SK-N-SH treated with all-trans-retinoic acid at 6 μM for 48 hours (cell line): ENCODE data around the gene TLE4.

Experiments
- ATAC-seq: fragments of 200-7000 bp; cut with Tn5 transposase; 3 replicates; pipeline ENCODE4 v1.9.1; 2020; ENCODE audit warnings: mild to moderate bottlenecking, moderate library complexity
- ARNTL ChIP-seq: fragments of 450-650 bp; formaldehyde crosslinking; IDR thresholded peaks from 2 replicates; pipeline ENCODE4 v1.5.0; 2020; ENCODE audit warnings: low read depth, mild to moderate bottlenecking, moderate library complexity, borderline replicate concordance
- BACH2 ChIP-seq: fragments of 250-450 bp; sonication (Bioruptor Pico); IDR thresholded peaks from 2 replicates; pipeline ENCODE4 v1.9.0; 2021; ENCODE audit warnings: mild to moderate bottlenecking, borderline replicate concordance
- CSDC2 ChIP-seq: fragments of 250-450 bp; sonication (Bioruptor Pico); IDR thresholded peaks from 2 replicates; pipeline ENCODE4 v1.5.0; 2020; ENCODE audit warnings: mild to moderate bottlenecking, moderate library complexity
- ESRRG ChIP-seq: fragments of 250-450 bp; sonication (Bioruptor Pico); IDR thresholded peaks from 2 replicates; pipeline ENCODE4 v1.6.1; 2021; ENCODE audit warnings: mild to moderate bottlenecking
- GLIS3 ChIP-seq: fragments of 250-450 bp; sonication (Bioruptor Pico); IDR thresholded peaks from 2 replicates; pipeline ENCODE4 v1.5.0; 2020; ENCODE audit warnings: mild to moderate bottlenecking, moderate library complexity
- ISL1 ChIP-seq: fragments of 250-450 bp; sonication (Bioruptor Pico); IDR thresholded peaks from 2 replicates; pipeline ENCODE4 v2.1.2; 2022; ENCODE audit warnings: mild to moderate bottlenecking, moderate library complexity
- OSR1 ChIP-seq: fragments of 250-450 bp; sonication (Bioruptor Pico); IDR thresholded peaks from 2 replicates; pipeline ENCODE4 v1.8.0; 2022; ENCODE audit warnings: moderate library complexity, mild to moderate bottlenecking, inconsistent platforms
- POU6F1 ChIP-seq: fragments of 250-450 bp; sonication (Bioruptor Pico); IDR thresholded peaks from 2 replicates; pipeline ENCODE4 v1.8.0; 2021; ENCODE audit warnings: low read depth, mild to moderate bottlenecking, moderate library complexity, borderline replicate concordance
- PPARA ChIP-seq: fragments of 250-450 bp; sonication (Bioruptor Pico); IDR thresholded peaks from 2 replicates; pipeline ENCODE4 v1.5.0; 2020; ENCODE audit warnings: mild to moderate bottlenecking, borderline replicate concordance
- SNAI2 ChIP-seq: fragments of 250-450 bp; sonication (Bioruptor Pico); IDR thresholded peaks from 2 replicates; pipeline ENCODE4 v1.5.0; 2020; ENCODE audit warnings: mild to moderate bottlenecking, moderate library complexity
- TCF4 ChIP-seq: fragments of 250-450 bp; sonication (Bioruptor Pico); IDR thresholded peaks from 2 replicates; pipeline ENCODE4 v1.8.0; 2021; ENCODE audit warnings: mild to moderate bottlenecking, moderate library complexity, borderline replicate concordance
- TOX ChIP-seq: fragments of 250-450 bp; sonication (Bioruptor Pico); IDR thresholded peaks from 2 replicates; pipeline ENCODE4 v1.8.0; 2021; ENCODE audit warnings: mild to moderate bottlenecking, moderate library complexity, borderline replicate concordance
- ZFP3 ChIP-seq: fragments of 250-450 bp; sonication (Bioruptor Pico); IDR thresholded peaks from 2 replicates; pipeline ENCODE4 v1.5.0; 2020; ENCODE audit warnings: mild to moderate bottlenecking, moderate library complexity
- ZFP30 ChIP-seq: fragments of 450-650 bp; formaldehyde crosslinking; IDR thresholded peaks from 2 replicates; pipeline ENCODE4 v1.5.0; 2022; ENCODE audit warnings: mild to moderate bottlenecking, moderate library complexity
- ZNF565 ChIP-seq: fragments of 450-650 bp; formaldehyde crosslinking; conservative IDR thresholded peaks from 2 replicates; pipeline ENCODE4 v1.5.0; 2020; ENCODE audit warnings: low read depth, mild to moderate bottlenecking, moderate library complexity
- ZNF8 ChIP-seq: fragments of 450-650 bp; formaldehyde crosslinking; IDR thresholded peaks from 2 replicates; pipeline ENCODE4 v1.5.0; 2020; ENCODE audit warnings: mild to moderate bottlenecking, moderate library complexity
- TF ChIP-seq, protein P1 (sequence below): fragments of 250-450 bp; sonication (Bioruptor Pico); IDR thresholded peaks from 2 replicates; pipeline ENCODE4 v1.5.1; 2020; ENCODE audit warnings: low read depth, mild to moderate bottlenecking, moderate library complexity
- TF ChIP-seq, protein P2 (sequence below): fragments of 250-450 bp; sonication (Bioruptor Pico); IDR thresholded peaks from 2 replicates; pipeline ENCODE4 v1.5.1; 2021; ENCODE audit warnings: mild to moderate bottlenecking, moderate library complexity
- TF ChIP-seq, protein P3 (sequence below): fragments of 250-450 bp; sonication (Bioruptor Pico); IDR thresholded peaks from 2 replicates; pipeline ENCODE4 v1.8.0; 2020; ENCODE audit warnings: mild to moderate bottlenecking, moderate library complexity, borderline replicate concordance

TLE4 gene

DNA sequence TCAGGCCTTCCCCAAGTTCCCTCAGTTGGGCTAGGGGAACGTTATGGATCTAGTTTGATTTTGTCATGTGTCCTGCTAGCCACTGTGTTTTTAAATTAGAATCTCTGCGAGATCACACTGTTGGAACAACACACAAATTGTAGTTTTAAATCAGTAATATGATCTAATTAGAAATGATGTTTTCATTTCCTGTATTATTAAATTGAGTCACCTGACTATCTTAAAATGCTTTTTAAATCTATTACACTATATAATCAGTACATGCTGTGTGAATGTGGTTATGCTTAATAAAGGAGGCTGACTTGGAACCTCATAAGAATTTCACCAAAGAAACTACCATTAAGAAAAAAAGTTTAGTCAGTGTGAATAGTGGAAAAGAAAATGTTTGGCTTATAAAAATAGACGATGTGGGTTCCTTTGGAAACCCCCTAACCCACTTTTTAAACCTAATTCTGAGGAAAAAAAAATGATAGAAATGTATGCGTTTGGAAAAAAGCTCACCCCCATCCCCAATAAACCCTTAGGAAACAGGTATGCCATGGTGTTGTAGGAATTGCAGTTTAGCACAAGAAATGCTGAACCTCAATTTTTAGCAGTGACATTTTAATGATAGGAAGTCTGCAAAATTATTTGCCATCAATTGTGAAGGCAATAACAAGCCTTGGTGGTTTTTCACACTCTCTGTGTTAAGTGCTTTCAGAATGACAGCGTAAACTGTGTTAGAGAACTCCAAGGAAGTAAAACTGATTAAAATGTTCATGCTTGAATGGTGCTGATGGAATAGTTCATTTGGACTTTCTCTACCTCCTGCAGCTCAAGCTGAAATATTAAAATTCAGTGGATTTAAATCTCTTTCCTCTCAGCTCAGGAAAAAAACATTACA, 59.0 kb downstream of the TLE4 start:
- TF ChIP-seq ZFP3 (CRISPR knock-in tag): no peak
- TF ChIP-seq ISL1 (CRISPR knock-in tag): 0 out of 2 replicates have a peak, but pooled peaks have one; percentile 36
- ATAC-seq: 0 out of 3 replicates have a peak, but pooled peaks have one; percentile 22

DNA sequence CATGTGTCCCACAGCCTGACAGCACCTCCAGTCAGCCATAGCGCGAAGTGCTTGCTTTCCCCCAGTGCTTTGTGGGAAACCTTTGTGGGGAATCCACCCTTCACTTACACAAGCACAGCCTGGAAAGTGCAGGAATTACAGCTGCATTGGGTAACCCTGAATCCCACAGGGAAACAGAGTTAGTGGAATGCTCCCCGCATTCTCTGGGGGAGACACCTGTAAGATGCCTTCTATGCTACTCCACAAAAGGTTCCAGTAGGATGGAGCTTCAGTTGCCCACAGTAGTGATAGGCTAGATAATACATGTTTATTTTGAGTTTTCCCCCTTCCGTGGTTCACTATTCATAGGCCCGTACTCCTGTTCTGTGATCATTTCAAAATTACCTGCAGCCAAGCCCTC, 60.3 kb downstream of the TLE4 start:
- no peak for ATAC-seq
- TF ChIP-seq ARNTL (CRISPR knock-in tag) (no peak), ZFP30 (CRISPR knock-in tag) (no peak), ZNF565 (CRISPR knock-in tag) (no peak), TOX (CRISPR knock-in tag) (no peak), OSR1 (no peak), ZNF8 (CRISPR knock-in tag) (no peak)
- TF ChIP-seq, protein P1, sequence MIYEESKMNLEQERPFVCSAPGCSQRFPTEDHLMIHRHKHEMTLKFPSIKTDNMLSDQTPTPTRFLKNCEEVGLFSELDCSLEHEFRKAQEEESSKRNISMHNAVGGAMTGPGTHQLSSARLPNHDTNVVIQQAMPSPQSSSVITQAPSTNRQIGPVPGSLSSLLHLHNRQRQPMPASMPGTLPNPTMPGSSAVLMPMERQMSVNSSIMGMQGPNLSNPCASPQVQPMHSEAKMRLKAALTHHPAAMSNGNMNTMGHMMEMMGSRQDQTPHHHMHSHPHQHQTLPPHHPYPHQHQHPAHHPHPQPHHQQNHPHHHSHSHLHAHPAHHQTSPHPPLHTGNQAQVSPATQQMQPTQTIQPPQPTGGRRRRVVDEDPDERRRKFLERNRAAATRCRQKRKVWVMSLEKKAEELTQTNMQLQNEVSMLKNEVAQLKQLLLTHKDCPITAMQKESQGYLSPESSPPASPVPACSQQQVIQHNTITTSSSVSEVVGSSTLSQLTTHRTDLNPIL (CRISPR knock-in tag): no peak
- TF ChIP-seq, all 23 proteins: peak for 0

- TF ChIP-seq TCF4 (CRISPR knock-in tag) (no peak), ARNTL (CRISPR knock-in tag) (no peak), TOX (CRISPR knock-in tag) (no peak), ZNF8 (CRISPR knock-in tag) (no peak)
- no peak for ATAC-seq
Observed at GRCh38 chr9:79632705-79633104, 60.9 kb downstream of the TLE4 start.

DNA sequence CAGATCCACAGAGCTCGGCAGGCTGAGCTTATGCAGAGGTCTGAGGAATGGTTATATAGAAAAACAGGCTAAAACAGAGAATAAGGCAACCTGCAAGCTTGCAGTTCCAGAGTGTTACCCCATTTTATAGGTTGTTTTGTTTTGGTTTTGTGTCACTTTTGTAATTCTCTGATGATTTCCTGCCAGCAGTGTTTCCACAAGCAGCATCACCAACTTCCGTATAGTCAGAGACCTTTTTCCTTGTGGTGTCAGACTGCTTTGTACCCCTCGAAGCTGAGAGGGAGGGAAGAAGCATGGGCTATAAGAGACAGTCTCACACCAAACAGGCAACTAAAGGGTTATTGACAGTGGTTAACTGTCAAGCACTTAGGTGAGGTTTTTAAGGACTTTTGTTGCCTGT, 61.8 kb downstream of the TLE4 start:
- no peak for TF ChIP-seq ESRRG (CRISPR knock-in tag)
- no peak for TF ChIP-seq CSDC2 (CRISPR knock-in tag)
- no peak for TF ChIP-seq TOX (CRISPR knock-in tag)
- no peak for TF ChIP-seq ISL1 (CRISPR knock-in tag)
- TF ChIP-seq PPARA (CRISPR knock-in tag): no peak
- TF ChIP-seq ARNTL (CRISPR knock-in tag): no peak
- no peak for TF ChIP-seq ZFP3 (CRISPR knock-in tag)
- no peak for TF ChIP-seq ZFP30 (CRISPR knock-in tag)
- no peak for TF ChIP-seq ZNF8 (CRISPR knock-in tag)
- no peak for TF ChIP-seq POU6F1 (CRISPR knock-in tag)
- no peak for TF ChIP-seq OSR1
- no peak for TF ChIP-seq SNAI2 (CRISPR knock-in tag)
- TF ChIP-seq BACH2 (CRISPR knock-in tag): no peak
- TF ChIP-seq, protein P2, sequence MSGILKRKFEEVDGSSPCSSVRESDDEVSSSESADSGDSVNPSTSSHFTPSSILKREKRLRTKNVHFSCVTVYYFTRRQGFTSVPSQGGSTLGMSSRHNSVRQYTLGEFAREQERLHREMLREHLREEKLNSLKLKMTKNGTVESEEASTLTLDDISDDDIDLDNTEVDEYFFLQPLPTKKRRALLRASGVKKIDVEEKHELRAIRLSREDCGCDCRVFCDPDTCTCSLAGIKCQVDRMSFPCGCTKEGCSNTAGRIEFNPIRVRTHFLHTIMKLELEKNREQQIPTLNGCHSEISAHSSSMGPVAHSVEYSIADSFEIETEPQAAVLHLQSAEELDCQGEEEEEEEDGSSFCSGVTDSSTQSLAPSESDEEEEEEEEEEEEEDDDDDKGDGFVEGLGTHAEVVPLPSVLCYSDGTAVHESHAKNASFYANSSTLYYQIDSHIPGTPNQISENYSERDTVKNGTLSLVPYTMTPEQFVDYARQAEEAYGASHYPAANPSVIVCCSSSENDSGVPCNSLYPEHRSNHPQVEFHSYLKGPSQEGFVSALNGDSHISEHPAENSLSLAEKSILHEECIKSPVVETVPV (CRISPR knock-in tag): no peak
- TF ChIP-seq, protein P3, sequence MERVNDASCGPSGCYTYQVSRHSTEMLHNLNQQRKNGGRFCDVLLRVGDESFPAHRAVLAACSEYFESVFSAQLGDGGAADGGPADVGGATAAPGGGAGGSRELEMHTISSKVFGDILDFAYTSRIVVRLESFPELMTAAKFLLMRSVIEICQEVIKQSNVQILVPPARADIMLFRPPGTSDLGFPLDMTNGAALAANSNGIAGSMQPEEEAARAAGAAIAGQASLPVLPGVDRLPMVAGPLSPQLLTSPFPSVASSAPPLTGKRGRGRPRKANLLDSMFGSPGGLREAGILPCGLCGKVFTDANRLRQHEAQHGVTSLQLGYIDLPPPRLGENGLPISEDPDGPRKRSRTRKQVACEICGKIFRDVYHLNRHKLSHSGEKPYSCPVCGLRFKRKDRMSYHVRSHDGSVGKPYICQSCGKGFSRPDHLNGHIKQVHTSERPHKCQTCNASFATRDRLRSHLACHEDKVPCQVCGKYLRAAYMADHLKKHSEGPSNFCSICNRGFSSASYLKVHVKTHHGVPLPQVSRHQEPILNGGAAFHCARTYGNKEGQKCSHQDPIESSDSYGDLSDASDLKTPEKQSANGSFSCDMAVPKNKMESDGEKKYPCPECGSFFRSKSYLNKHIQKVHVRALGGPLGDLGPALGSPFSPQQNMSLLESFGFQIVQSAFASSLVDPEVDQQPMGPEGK (CRISPR knock-in tag): no peak
- TF ChIP-seq GLIS3 (CRISPR knock-in tag): no peak
- ATAC-seq: no peak
